GM12878 (cell line): Measurements from ENCODE around the gene FANCI. TPM values are rescaled to one million over a fixed set of nuclear protein-coding genes. Genes with fewer than 3 reads are reported as not detected.

Experiments used
- ATAC-seq: fragments of 200-7000 bp; cut with Tn5 transposase; 3 replicates; pipeline ENCODE4 v1.9.1; 2020; ENCODE audit warnings: mild to moderate bottlenecking, moderate library complexity
- BruUV-seq: library from RNA; stranded (reverse); fragments of 400-500 nt; replicated peaks from 2 replicates; lab custom pipeline; 2021; lab: Mats Ljungman, UMichigan
- CTCF ChIA-PET: fragments of 300-600 bp; sonication (Branson Sonifier 250); formaldehyde crosslinking; extraction: SDS; loops from one replicate; lab custom pipeline; 2021; ENCODE audit warnings: inconsistent platforms; lab: Yijun Ruan, JAX
- POLR2A ChIA-PET: fragments of 350-600 bp; formaldehyde crosslinking; extraction: SDS; loops from one replicate; lab custom pipeline; 2021; ENCODE audit warnings: inconsistent platforms; lab: Charles Lee
- RAD21 ChIA-PET: fragments of 300-600 bp; sonication (Branson Sonifier 250); formaldehyde crosslinking; loops from one replicate; lab custom pipeline; 2023; ENCODE audit warnings: antibody characterized with exemption; ENCODE audit not compliant: unreplicated experiment; lab: Charles Lee
- SMC1A ChIA-PET: fragments of 300-600 bp; sonication (Branson Sonifier 250); formaldehyde crosslinking; loops from one replicate; lab custom pipeline; 2023; ENCODE audit not compliant: unreplicated experiment, uncharacterized antibody; lab: Charles Lee
- DNase-seq: peaks from one replicate; pipeline ENCODE4 v3.0.0-alpha.2; 2011; ENCODE audit warnings: low read depth, low spot score
- FAIRE-seq: peaks from 3 replicates; lab custom pipeline; 2011; peaks lifted over from hg19 to GRCh38; lab: Jason Lieb, UNC
- H2AFZ ChIP-seq: 2 replicates; pipeline ENCODE4 v1.6.0; 2011; ENCODE audit warnings: low read depth, low read length, control low read depth; ENCODE audit not compliant: control insufficient read depth
- H3K27ac ChIP-seq: 2 replicates; pipeline ENCODE4 v1.5.1; 2011; ENCODE audit warnings: control low read depth; ENCODE audit not compliant: control insufficient read depth, insufficient read depth
- H3K27me3 ChIP-seq, 2 experiments: replicated peaks in 1 of 2; 2 replicates each; pipeline versions ENCODE4 v1.6.0 to v1.6.1; 2011; ENCODE audit warnings: low read length in 1 of 2; ENCODE audit not compliant: control insufficient read depth in 2 of 2, insufficient read depth in 2 of 2
- H3K36me3 ChIP-seq, 2 experiments: 2 replicates each; pipeline ENCODE4 v1.5.1; 2011; ENCODE audit warnings: low read length in 1 of 2; ENCODE audit not compliant: control insufficient read depth in 2 of 2, insufficient read depth in 2 of 2
- H3K4me1 ChIP-seq: 2 replicates; pipeline ENCODE4 v1.6.1; 2011; ENCODE audit warnings: mild to moderate bottlenecking, low read length, moderate library complexity, mixed read lengths; ENCODE audit not compliant: control insufficient read depth, insufficient read depth
- H3K4me2 ChIP-seq: 2 replicates; pipeline ENCODE4 v1.6.0; 2011; ENCODE audit warnings: control low read depth; ENCODE audit not compliant: control insufficient read depth, insufficient read depth
- H3K4me3 ChIP-seq: fragments of 200-600 bp; sonication (generic); 2 replicates; pipeline ENCODE4 v1.5.1; 2016
- H3K79me2 ChIP-seq: 2 replicates; pipeline ENCODE4 v1.6.0; 2011; ENCODE audit warnings: low read length; ENCODE audit not compliant: control insufficient read depth, insufficient read depth
- H3K9ac ChIP-seq: 2 replicates; pipeline ENCODE4 v1.8.0; 2011; ENCODE audit warnings: low read length, control low read depth, mixed read lengths; ENCODE audit not compliant: control insufficient read depth, insufficient read depth
- H3K9me3 ChIP-seq: replicated peaks from 3 replicates; pipeline ENCODE4 v1.5.1; 2011; ENCODE audit warnings: mild to moderate bottlenecking, low read length; ENCODE audit not compliant: control insufficient read depth, insufficient read depth
- H4K20me1 ChIP-seq: 2 replicates; pipeline ENCODE4 v1.6.0; 2011; ENCODE audit not compliant: control insufficient read depth, insufficient read depth
- EED ChIP-seq: sonication (generic); IDR thresholded peaks from 2 replicates; pipeline ENCODE4 v1.6.1; 2016; ENCODE audit warnings: antibody characterized with exemption, low read depth
- ESRRA ChIP-seq: IDR thresholded peaks from 2 replicates; pipeline ENCODE4 v1.6.1; 2012; ENCODE audit warnings: mild to moderate bottlenecking, low read length, improper control_type of control experiment
- IKZF2 ChIP-seq, 2 experiments: fragments of 450-650 bp; IDR thresholded peaks; 2 replicates each; pipeline ENCODE4 v1.6.1; 2017; ENCODE audit warnings: mild to moderate bottlenecking in 2 of 2, moderate library complexity in 2 of 2
- MXI1 ChIP-seq: fragments of 150-350 bp; IDR thresholded peaks from 2 replicates; pipeline ENCODE4 v1.6.1; 2011; ENCODE audit warnings: low read depth, mild to moderate bottlenecking, inconsistent platforms, low read length, improper control_type of control experiment
- MYB ChIP-seq: fragments of 150-350 bp; IDR thresholded peaks from 2 replicates; pipeline ENCODE4 v1.6.1; 2014; ENCODE audit warnings: mild to moderate bottlenecking, low read depth, low read length, borderline replicate concordance
- NFYB ChIP-seq: IDR thresholded peaks from 2 replicates; pipeline ENCODE4 v1.6.1; 2011; ENCODE audit warnings: low read depth, mild to moderate bottlenecking, low read length, improper control_type of control experiment, moderate library complexity; ENCODE audit not compliant: insufficient read depth
- PML ChIP-seq: IDR thresholded peaks from 2 replicates; pipeline ENCODE4 v1.6.1; 2012; ENCODE audit warnings: low read length, inconsistent platforms
- SMAD1 ChIP-seq: fragments of 450-650 bp; IDR thresholded peaks from 2 replicates; pipeline ENCODE4 v1.6.1; 2018; ENCODE audit warnings: mild to moderate bottlenecking, low read depth; ENCODE audit not compliant: partially characterized antibody
- STAT1 ChIP-seq: fragments of 450-650 bp; conservative IDR thresholded peaks from 2 replicates; pipeline ENCODE4 v1.6.1; 2014; ENCODE audit warnings: antibody characterized with exemption, mild to moderate bottlenecking
- TCF3 ChIP-seq: IDR thresholded peaks from 2 replicates; pipeline ENCODE4 v1.6.1; 2012; ENCODE audit warnings: low read depth, mild to moderate bottlenecking, low read length, borderline replicate concordance; ENCODE audit not compliant: insufficient read depth
- WRNIP1 ChIP-seq: IDR thresholded peaks from 2 replicates; pipeline ENCODE4 v1.6.1; 2011; ENCODE audit warnings: low read depth, low read length, improper control_type of control experiment, borderline replicate concordance
- ZBTB33 ChIP-seq: fragments of 450-650 bp; IDR thresholded peaks from 2 replicates; pipeline ENCODE4 v1.6.1; 2017; ENCODE audit warnings: mild to moderate bottlenecking
- ZNF217 ChIP-seq: fragments of 450-650 bp; IDR thresholded peaks from 2 replicates; pipeline ENCODE4 v1.6.1; 2017; ENCODE audit warnings: antibody characterized with exemption, mild to moderate bottlenecking
- WGBS: methylation state at CpG from one replicate; pipeline ENCODE4 v1.1.6; 2016; ENCODE audit warnings: low lambda C conversion rate; ENCODE audit not compliant: insufficient replicate concordance, insufficient coverage; ENCODE audit errors: missing lambda C conversion rate; 5-methylcytosine and 5-hydroxymethylcytosine counted together
- in situ Hi-C: fragments of 300-500 bp; cut with MboI; formaldehyde crosslinking; loops from 9 replicates; pipeline ENCODE4 v1.14.3; 2018; ENCODE audit warnings: mixed read lengths
- intact Hi-C: fragments of 100-400 bp; cut with micrococcal nuclease; formaldehyde crosslinking; loops from one replicate; pipeline ENCODE4 v1.14.2; 2022; ENCODE audit not compliant: unreplicated experiment
- polyA plus RNA-seq, 11 experiments: library from polyadenylated mRNA; depleted of rRNA in 4 of 11; unstranded in 6 of 11; stranded (reverse) in 5 of 11; fragments of >200 nt; fragmentation: Nextera tagmentation in 4 of 11; fragmentation: Illumina TruSeq in 1 of 11; extraction: Ambion mirVana in 4 of 11; extraction: Trizol in 1 of 11; gene quantifications; 1 replicate in 1 of 11; 2 replicates in 10 of 11; pipeline versions ENCODE4 v1.2.1 to v1.2.3, GENCODE V29; 2011 to 2016; ENCODE audit warnings: inconsistent platforms in 2 of 11, missing spikeins in 2 of 11, low read depth in 1 of 11
- total RNA-seq, 4 experiments: library from RNA; depleted of rRNA in 3 of 4; stranded (reverse); fragments of >200 nt in 3 of 4; fragmentation: Illumina TruSeq in 1 of 4; extraction: Trizol in 1 of 4; gene quantifications; 2 replicates each; pipeline versions ENCODE4 v1.2.1 to v1.2.3, GENCODE V29; 2013 to 2021
- TF ChIP-seq, protein P1 (sequence below): fragments of 150-350 bp; IDR thresholded peaks from 2 replicates; pipeline ENCODE4 v1.6.1; 2014; ENCODE audit warnings: mild to moderate bottlenecking, low read depth, low read length
- TF ChIP-seq, protein P2 (sequence below): fragments of 450-650 bp; IDR thresholded peaks from 2 replicates; pipeline ENCODE4 v1.6.1; 2016; ENCODE audit warnings: mild to moderate bottlenecking

FANCI gene
- total and polyA plus RNA-seq, 10 of the 15 experiments (the other 5 are each of a cell fraction or from before 2014, with no cell fraction given): 38.1 to 129 (median 82.4) TPM

DNA sequence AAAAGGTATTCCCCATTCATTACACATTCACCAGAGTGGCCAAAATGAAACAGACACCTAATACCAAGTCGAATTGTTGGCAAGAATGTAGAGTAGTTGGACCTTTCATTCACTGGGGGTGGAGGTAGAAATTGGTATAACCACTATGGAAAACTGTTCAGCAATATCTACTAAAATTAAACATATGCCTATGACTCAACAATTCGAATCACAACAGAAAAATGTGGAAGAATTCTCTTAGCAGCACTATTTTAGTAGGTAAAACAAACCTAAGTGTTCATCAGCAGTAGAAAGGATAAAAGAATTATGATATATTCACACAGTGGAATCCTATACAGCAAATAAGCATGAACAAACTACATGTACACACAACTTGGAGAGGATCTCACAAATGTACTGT lies 60.2 kb downstream of the FANCI start (continued):
- TF ChIP-seq, protein P1, sequence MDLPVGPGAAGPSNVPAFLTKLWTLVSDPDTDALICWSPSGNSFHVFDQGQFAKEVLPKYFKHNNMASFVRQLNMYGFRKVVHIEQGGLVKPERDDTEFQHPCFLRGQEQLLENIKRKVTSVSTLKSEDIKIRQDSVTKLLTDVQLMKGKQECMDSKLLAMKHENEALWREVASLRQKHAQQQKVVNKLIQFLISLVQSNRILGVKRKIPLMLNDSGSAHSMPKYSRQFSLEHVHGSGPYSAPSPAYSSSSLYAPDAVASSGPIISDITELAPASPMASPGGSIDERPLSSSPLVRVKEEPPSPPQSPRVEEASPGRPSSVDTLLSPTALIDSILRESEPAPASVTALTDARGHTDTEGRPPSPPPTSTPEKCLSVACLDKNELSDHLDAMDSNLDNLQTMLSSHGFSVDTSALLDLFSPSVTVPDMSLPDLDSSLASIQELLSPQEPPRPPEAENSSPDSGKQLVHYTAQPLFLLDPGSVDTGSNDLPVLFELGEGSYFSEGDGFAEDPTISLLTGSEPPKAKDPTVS: no peak
- TF ChIP-seq NFYB: no peak
- no peak for TF ChIP-seq ZNF217
- no peak for TF ChIP-seq IKZF2 (IDR thresholded peaks at IDR 0.05)

DNA sequence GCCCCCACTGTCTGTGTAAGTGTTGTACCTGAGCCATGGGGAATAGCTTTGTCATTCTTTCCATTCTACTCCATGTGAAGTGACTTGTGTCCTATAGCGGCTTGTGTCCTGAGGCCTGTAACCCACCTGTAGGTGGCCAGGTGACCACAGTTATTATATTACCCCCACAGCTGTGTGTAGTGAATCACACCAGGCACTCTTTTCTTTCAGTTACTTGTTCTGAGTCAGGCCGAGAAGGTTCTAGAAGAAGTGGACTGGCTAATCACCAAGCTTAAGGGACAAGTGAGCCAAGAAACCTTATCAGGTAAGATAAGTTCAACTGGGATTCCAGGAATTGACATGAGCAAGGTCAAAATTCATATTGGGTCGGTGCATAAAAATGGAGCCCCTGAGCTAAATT lies 61.6 kb downstream of the FANCI start:
- Histone ChIP-seq H3K27me3 (no peaks in the 10 kb centered on the region), H3K27ac (no peak overlapping the region), H4K20me1 (no peaks in the 10 kb centered on the region), H3K4me1 (no peaks in the 10 kb centered on the region), H3K79me2 (no peaks in the 10 kb centered on the region), H3K9ac (no peak overlapping the region), H3K4me3 (no peak overlapping the region), H3K36me3 (peaks cover 6 to 31% of the 10 kb centered on the region in 2 experiments), H3K9me3 (no peaks in the 10 kb centered on the region), H3K4me2 (no peak overlapping the region), H2AFZ (no peak overlapping the region)
- FAIRE-seq (no peak), DNase-seq (no peak), ATAC-seq (no peak)
- in situ Hi-C loops: no loop called here
- ChIA-PET CTCF (interaction anchor here (0.6 to 1.1 kb wide), 4 partner anchors 26 to 402 kb away, joined by 3 to 5 read pairs (median 3); no protein-coding TSS in a partner anchor), RAD21 (no interaction called here), POLR2A (no interaction called here), SMC1A (interaction anchor here (0.6 kb wide), 1 partner anchor 84 kb away, joined by 3 read pairs; the partner anchor contains the start of gene RLBP1)
- no TSS peak for BruUV-seq
- 98% methylated on average over 3 of the region's 3 CpGs for WGBS
- intact Hi-C loops: loop anchor here (10.0 kb wide), 1 partner anchor 101 kb away; no protein-coding TSS in a partner anchor
- TF ChIP-seq, protein P2, sequence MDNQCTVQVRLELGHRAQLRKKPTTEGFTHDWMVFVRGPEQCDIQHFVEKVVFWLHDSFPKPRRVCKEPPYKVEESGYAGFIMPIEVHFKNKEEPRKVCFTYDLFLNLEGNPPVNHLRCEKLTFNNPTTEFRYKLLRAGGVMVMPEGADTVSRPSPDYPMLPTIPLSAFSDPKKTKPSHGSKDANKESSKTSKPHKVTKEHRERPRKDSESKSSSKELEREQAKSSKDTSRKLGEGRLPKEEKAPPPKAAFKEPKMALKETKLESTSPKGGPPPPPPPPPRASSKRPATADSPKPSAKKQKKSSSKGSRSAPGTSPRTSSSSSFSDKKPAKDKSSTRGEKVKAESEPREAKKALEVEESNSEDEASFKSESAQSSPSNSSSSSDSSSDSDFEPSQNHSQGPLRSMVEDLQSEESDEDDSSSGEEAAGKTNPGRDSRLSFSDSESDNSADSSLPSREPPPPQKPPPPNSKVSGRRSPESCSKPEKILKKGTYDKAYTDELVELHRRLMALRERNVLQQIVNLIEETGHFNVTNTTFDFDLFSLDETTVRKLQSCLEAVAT: no peak
- TF ChIP-seq MXI1 (no peak), ESRRA (no peak), STAT1 (no peak), SMAD1 (no peak), EED (no peak), TCF3 (no peak), ZBTB33 (no peak), MYB (no peak), WRNIP1 (no peak), PML (no peak)
